BJ (cell line): ENCODE measurements around the gene SAMD7. TPM values are rescaled to one million over a fixed set of nuclear protein-coding genes. Genes with fewer than 3 reads are reported as not detected.

ENCODE experiments used
- CTCF ChIA-PET: fragments of 350-600 bp; formaldehyde crosslinking; extraction: SDS; loops from one replicate; lab custom pipeline; 2021; ENCODE audit warnings: antibody characterized with exemption, inconsistent platforms; lab: Yijun Ruan, JAX
- POLR2A ChIA-PET: fragments of 300-600 bp; sonication (Branson Sonifier 250); formaldehyde crosslinking; extraction: SDS; loops from one replicate; lab custom pipeline; 2021; ENCODE audit warnings: antibody characterized with exemption; lab: Charles Lee
- DNase-seq: peaks from one replicate; pipeline ENCODE4 v3.0.0-alpha.2; 2011; ENCODE audit warnings: low read depth
- H3K27me3 ChIP-seq: 2 replicates; pipeline ENCODE4 v1.6.0; 2011; ENCODE audit warnings: low read length; ENCODE audit not compliant: control insufficient read depth, insufficient read depth
- H3K36me3 ChIP-seq: 2 replicates; pipeline ENCODE4 v1.5.1; 2011; ENCODE audit warnings: low read length; ENCODE audit not compliant: control insufficient read depth, insufficient read depth
- H3K4me3 ChIP-seq: 2 replicates; pipeline ENCODE4 v1.5.1; 2011; ENCODE audit warnings: low read depth, mild to moderate bottlenecking, control low read depth, low read length
- CTCF ChIP-seq: IDR thresholded peaks from 2 replicates; pipeline ENCODE4 v1.5.1; 2011; ENCODE audit warnings: low read depth, mild to moderate bottlenecking, control low read depth, inconsistent platforms, low read length, moderate library complexity; ENCODE audit not compliant: insufficient read depth
- polyA plus RNA-seq: library from polyadenylated mRNA; depleted of rRNA; stranded (reverse); fragments of >200 nt; gene quantifications from 2 replicates; pipeline ENCODE4 v1.2.3, GENCODE V29; 2011

The SAMD7 gene
- polyA plus RNA-seq, 1 experiment: not detected

GRCh38 chr3:169867584-169868210, 43.7 kb upstream of the SAMD7 start:
- no peak for DNase-seq
- CTCF ChIA-PET: no interaction called here
- Histone ChIP-seq H3K4me3 (no peak overlapping the region), H3K27me3 (peaks cover 1% of the 10 kb centered on the region), H3K36me3 (no peaks in the 10 kb centered on the region)
- TF ChIP-seq CTCF: no peak
- POLR2A ChIA-PET: no interaction called here

GRCh38 chr3:169868369-169868768, 43.0 kb upstream of the SAMD7 start:
- DNase-seq: no peak

GRCh38 chr3:169869484-169870220, 41.7 kb upstream of the SAMD7 start, which contains the start of gene LRRC31:
Gene LRRC31 (minus strand): TSS chr3:169869935. CDS start chr3:169869807, 128 bp downstream.
- no peak for DNase-seq
- CTCF ChIA-PET: no interaction called here
- H3K4me3 ChIP-seq: no peak within 1 kb of the TSS
- TF ChIP-seq CTCF: no peak
- POLR2A ChIA-PET: no interaction called here
- no peaks in the 10 kb centered on the region for H3K36me3 ChIP-seq
- H3K27me3 ChIP-seq: peaks cover 1% of the 10 kb centered on the region

More at GRCh38 chr3:169868369-169868768, 43.0 kb upstream of the SAMD7 start:
- no peak overlapping the region for H3K4me3 ChIP-seq
- CTCF ChIA-PET: interaction anchor here (0.6 kb wide), 1 partner anchor 1698 kb away, joined by 4 read pairs; no protein-coding TSS in a partner anchor
- POLR2A ChIA-PET: no interaction called here
- no peak for TF ChIP-seq CTCF
- H3K27me3 ChIP-seq: peaks cover 1% of the 10 kb centered on the region
- H3K36me3 ChIP-seq: no peaks in the 10 kb centered on the region

- POLR2A ChIA-PET: no interaction called here
- CTCF ChIA-PET: interaction anchor here (1.1 kb wide), 1 partner anchor 8 kb away, joined by 3 read pairs; no protein-coding TSS in a partner anchor
- Histone ChIP-seq H3K4me3 (no peak overlapping the region), H3K27me3 (peaks cover 1% of the 10 kb centered on the region), H3K36me3 (no peaks in the 10 kb centered on the region)
- no peak for TF ChIP-seq CTCF
- DNase-seq: no peak
These were observed 40.1 kb upstream of the SAMD7 start for GRCh38 chr3:169871129-169871886.
